Measurements from ENCODE around the gene RYR3.

DNA sequence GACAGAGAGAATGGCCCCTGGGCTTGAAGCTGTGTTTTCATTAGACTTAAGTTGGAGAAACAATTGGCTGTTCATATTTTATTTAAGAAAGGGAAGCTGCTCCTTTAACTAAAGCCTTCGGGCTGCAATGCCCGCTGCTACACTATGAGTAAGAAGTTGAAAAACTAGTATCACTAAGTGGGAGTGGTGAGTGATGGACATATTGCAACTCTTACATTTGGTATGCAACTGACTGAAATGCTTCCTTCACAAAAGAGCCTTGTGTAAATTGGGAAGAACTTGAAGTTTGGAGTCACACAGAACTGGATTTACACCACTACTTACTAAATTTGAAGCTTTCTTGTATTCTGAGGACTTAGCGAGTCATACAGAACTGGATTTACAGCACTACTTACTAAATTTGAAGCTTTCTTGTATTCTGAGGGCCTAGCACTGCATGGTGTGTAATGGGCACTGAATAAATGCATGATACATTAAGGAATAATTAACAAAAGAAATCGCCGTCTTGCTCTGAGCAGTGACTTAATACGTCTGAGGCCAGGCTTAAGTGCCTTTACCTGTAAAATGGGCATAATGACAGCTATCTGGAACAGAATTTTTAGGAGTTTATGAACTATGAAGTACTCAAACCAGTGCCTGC is 149.5 kb downstream of the RYR3 start:
- TF ChIP-seq, protein P1, sequence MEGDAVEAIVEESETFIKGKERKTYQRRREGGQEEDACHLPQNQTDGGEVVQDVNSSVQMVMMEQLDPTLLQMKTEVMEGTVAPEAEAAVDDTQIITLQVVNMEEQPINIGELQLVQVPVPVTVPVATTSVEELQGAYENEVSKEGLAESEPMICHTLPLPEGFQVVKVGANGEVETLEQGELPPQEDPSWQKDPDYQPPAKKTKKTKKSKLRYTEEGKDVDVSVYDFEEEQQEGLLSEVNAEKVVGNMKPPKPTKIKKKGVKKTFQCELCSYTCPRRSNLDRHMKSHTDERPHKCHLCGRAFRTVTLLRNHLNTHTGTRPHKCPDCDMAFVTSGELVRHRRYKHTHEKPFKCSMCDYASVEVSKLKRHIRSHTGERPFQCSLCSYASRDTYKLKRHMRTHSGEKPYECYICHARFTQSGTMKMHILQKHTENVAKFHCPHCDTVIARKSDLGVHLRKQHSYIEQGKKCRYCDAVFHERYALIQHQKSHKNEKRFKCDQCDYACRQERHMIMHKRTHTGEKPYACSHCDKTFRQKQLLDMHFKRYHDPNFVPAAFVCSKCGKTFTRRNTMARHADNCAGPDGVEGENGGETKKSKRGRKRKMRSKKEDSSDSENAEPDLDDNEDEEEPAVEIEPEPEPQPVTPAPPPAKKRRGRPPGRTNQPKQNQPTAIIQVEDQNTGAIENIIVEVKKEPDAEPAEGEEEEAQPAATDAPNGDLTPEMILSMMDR (IDR thresholded peaks at IDR 0.05) = no peak
- TF ChIP-seq EP300 (IDR thresholded peaks at IDR 0.05) (no peak), POLR2AphosphoS5 (IDR thresholded peaks at IDR 0.05) (no peak)

Data from esophagus muscularis mucosa (tissue), 4 donors.